Peyer's patch (tissue), 4 donors: ENCODE results near the gene UBXN7. TPM values are rescaled to one million over a fixed set of nuclear protein-coding genes. Genes with fewer than 3 reads are reported as not detected.
"Not testable (repeated sequence)": the region's sequence is repeated elsewhere in the genome, so short reads cannot be mapped to it uniquely, and the experiment has no call there.

Experiments
- DNase-seq, 3 donors: peaks; one replicate each; pipeline ENCODE4 v3.0.0-alpha.2; 2017 to 2019
- H3K27ac ChIP-seq, 4 donors: fragments of 200-600 bp; sonication (generic); one replicate each; pipeline ENCODE4 v1.5.1; 2016 to 2019
- H3K27me3 ChIP-seq, 2 donors: fragments of 200-600 bp; sonication (generic); one replicate each; pipeline ENCODE4 v1.5.1; 2019
- H3K36me3 ChIP-seq, 3 donors: fragments of 200-600 bp; sonication (generic); one replicate each; pipeline ENCODE4 v1.5.1; 2016 to 2019
- H3K4me1 ChIP-seq, 4 donors: fragments of 200-600 bp; sonication (generic); one replicate each; pipeline ENCODE4 v1.5.1; 2016 to 2019
- H3K4me3 ChIP-seq, 4 donors: fragments of 200-600 bp; sonication (generic); 1 replicate in 3 of 4; 2 replicates in 1 of 4; pipeline ENCODE4 v1.5.1; 2016 to 2019; ENCODE audit warnings: mild to moderate bottlenecking in 1 of 4
- H3K9me3 ChIP-seq, 4 donors: fragments of 200-600 bp; sonication (generic); one replicate each; pipeline ENCODE4 v1.5.1; 2016 to 2019; ENCODE audit warnings: mild to moderate bottlenecking in 1 of 4
- POLR2A ChIP-seq, 2 donors: fragments of 450-650 bp; IDR thresholded peaks; one replicate each; pipeline ENCODE4 v1.5.1; 2017; ENCODE audit warnings: antibody characterized with exemption in 2 of 2, mild to moderate bottlenecking in 2 of 2, moderate library complexity in 2 of 2
- total RNA-seq, 4 donors: library from RNA; depleted of rRNA; stranded (reverse); fragments of >200 nt; gene quantifications; one replicate each; pipeline ENCODE4 v1.1.0, GENCODE V29; 2016
- TF ChIP-seq, protein P1 (sequence below), 6 experiments: fragments of 450-650 bp in 4 of 6; fragments of 200-600 bp in 2 of 6; sonication (generic) in 1 of 6; IDR thresholded peaks; one replicate each; pipeline ENCODE4 v1.5.1; 2017 to 2019; ENCODE audit warnings: antibody characterized with exemption in 6 of 6, mild to moderate bottlenecking in 3 of 6, moderate library complexity in 1 of 6

Gene UBXN7
- total RNA-seq, 4 donors from 2014 or later = 12.3 to 64.4 (median 22.7) TPM

DNA sequence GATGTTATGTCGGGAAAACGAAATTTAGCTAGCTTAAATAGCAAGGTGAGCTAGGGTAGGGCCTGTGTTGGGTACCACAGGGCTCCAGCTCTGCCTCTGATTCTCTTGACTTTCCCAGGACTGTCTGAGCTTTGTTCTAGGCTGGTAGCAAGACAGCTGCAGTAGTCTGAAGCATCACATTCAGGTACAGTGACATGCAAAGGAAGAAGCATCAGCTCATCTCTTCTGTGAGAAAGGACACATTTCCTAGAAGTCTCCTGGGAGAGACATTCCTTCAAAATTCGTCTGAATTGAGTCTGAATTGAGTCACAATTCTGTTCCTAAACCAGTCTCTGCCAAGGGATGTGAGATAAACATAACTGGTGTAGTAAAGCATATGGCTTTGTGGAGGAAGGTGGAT, 8.5 kb upstream of the UBXN7 start:
- no peak for DNase-seq
- H3K27ac ChIP-seq = no peak overlapping the region
- no peak for TF ChIP-seq POLR2A (IDR thresholded peaks at IDR 0.05)
- TF ChIP-seq, protein P1, sequence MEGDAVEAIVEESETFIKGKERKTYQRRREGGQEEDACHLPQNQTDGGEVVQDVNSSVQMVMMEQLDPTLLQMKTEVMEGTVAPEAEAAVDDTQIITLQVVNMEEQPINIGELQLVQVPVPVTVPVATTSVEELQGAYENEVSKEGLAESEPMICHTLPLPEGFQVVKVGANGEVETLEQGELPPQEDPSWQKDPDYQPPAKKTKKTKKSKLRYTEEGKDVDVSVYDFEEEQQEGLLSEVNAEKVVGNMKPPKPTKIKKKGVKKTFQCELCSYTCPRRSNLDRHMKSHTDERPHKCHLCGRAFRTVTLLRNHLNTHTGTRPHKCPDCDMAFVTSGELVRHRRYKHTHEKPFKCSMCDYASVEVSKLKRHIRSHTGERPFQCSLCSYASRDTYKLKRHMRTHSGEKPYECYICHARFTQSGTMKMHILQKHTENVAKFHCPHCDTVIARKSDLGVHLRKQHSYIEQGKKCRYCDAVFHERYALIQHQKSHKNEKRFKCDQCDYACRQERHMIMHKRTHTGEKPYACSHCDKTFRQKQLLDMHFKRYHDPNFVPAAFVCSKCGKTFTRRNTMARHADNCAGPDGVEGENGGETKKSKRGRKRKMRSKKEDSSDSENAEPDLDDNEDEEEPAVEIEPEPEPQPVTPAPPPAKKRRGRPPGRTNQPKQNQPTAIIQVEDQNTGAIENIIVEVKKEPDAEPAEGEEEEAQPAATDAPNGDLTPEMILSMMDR (IDR thresholded peaks at IDR 0.05) = no peak

DNA sequence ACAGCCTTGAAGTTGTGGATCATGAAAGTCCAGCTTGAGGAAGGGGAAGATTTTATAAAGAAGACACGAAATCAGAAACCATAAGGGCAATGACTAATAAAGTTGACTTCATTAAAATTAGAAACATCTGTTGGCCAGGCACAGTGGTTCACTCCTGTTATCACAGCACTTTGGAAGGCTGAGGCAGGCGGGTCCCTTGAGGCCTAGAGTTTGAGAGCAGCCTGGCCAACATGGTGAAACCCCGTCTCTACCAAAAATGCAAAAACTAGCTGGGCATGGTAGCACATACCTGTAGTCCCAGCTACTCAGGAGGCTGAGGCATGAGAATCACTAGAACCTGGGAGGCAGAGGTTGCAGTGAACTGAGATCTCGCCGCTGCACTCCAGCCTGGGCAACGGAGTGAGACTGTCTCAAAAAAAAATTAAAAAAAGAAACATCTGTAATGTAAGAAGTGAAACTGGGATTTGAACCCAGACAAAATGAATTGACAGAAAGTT, 7.9 kb upstream of the UBXN7 start:
- TF ChIP-seq POLR2A (IDR thresholded peaks at IDR 0.05) = no peak
- TF ChIP-seq, protein P1 (IDR thresholded peaks at IDR 0.05) = no peak
- Histone ChIP-seq H3K27me3 (no peaks in the 10 kb centered on the region), H3K4me3 (no peak overlapping the region), H3K27ac (no peak overlapping the region), H3K36me3 (no peaks in the 10 kb centered on the region), H3K4me1 (no peaks in the 10 kb centered on the region), H3K9me3 (no peaks in the 10 kb centered on the region)
- DNase-seq = no peak

More for the DNA sequence above, 8.5 kb upstream of the UBXN7 start:
- Histone ChIP-seq H3K4me3 (no peak overlapping the region), H3K36me3 (no peaks in the 10 kb centered on the region), H3K4me1 (no peaks in the 10 kb centered on the region), H3K27me3 (no peaks in the 10 kb centered on the region), H3K9me3 (no peaks in the 10 kb centered on the region)

DNA sequence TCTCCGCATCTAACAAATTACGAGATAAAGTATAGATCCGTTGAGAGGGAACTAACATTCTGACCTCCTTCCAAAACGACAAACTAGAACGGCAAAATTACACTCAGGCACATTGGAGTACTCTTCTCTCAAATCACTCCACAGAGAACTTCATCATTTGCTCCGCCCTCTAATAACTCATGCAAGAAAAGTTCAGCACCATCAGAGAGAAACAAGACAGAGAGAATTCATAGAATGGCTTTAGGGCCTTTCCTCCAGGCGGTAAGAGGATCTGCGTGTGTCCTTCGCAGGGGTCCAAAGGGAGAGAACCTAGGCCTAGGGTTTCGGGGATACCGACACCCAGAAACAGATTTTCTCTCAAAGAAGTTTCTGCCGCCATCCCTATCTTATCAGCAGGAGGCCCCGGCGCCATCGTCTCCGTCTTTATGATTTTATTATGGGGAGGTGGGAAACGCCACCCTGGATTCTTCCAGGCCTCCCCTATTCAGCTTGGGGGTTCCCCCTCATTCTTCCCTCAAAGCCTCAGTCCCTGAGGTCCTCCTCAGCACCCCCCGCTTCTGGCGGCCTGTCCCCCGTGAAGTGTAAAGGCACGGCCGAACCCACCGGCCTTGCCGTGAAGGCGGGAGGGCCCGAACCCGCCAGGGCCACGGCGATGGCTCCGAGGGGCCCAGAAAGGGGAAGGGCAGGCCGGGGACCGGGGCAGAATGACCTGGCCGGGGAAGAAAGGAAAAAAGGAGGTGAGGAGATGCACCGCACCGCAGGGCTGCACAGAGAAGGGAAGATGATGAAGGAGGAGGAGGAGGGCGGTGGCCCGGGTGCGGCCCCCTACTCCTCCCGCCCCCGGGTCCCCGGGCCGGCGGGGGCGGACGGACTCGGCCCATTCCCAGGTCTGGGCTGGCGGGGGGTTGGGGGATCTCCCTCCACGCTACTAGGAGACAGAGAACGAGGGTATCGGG, 768 bp downstream of the UBXN7 start:
- peak; percentile 26 to 60 (median 51) for DNase-seq

DNA sequence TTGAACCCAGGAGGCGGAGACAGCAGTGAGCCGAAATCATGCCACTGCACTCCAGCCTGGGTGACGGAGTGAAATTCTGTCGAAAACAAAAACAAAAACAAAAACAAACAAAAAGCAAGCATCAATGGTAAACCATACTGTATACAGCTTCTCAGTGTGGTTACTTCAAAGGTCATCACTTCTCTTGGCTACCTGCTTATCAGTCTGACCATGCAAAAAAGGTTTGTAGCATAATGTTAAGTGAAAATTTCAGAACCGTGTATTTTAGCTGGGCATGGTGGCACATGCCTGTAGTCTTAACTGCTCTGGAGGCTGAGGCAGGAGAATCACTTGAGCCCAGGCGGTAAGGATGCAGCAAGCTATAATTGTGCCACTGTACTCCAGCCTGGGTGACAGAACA, 4.2 kb downstream of the UBXN7 start:
- no peak for DNase-seq
- TF ChIP-seq POLR2A (IDR thresholded peaks at IDR 0.05) = no peak
- TF ChIP-seq, protein P1 (IDR thresholded peaks at IDR 0.05) = no peak

More for the DNA sequence above, 768 bp downstream of the UBXN7 start:
- Histone ChIP-seq H3K9me3 (no peaks in the 10 kb centered on the region), H3K27ac (peak overlapping the region; percentile 84 to 93 (median 86)), H3K4me1 (peaks cover 0 to 12% (median 2%) of the 10 kb centered on the region in 4 donors), H3K36me3 (peaks cover 0 to 6% (median 0%) of the 10 kb centered on the region in 3 donors), H3K27me3 (no peaks in the 10 kb centered on the region), H3K4me3 (peak overlapping the region; percentile 78 to 93 (median 82))
- TF ChIP-seq, protein P1 (IDR thresholded peaks at IDR 0.05) = no peak
- no peak for TF ChIP-seq POLR2A (IDR thresholded peaks at IDR 0.05)

DNA sequence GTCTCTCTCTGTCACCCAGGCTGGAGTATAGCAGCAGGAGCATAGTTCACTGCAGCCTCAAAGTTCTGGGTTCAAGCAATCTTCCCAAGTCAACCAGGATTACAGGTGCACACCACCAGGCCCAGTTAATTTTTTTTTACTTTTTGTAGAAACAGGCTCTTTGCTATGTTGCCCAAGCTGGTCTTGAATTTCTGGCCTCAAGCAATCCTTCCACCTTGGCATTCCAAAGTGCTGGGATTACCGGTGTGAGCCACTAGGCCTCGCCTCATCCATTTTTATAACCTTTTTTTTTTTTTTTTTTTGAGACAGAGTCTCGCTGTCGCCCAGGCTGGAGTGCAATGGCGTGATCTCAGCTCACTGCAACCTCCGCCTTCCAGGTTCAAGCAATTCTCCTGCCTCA, 7.8 kb downstream of the UBXN7 start:
- H3K4me1 ChIP-seq, H3K27me3 ChIP-seq, H3K27ac ChIP-seq, H3K9me3 ChIP-seq, H3K4me3 ChIP-seq, DNase-seq, H3K36me3 ChIP-seq: not testable (repeated sequence)

More for the DNA sequence above, 4.2 kb downstream of the UBXN7 start:
- no peaks in the 10 kb centered on the region for H3K27me3 ChIP-seq
- H3K4me1 ChIP-seq = peaks cover 0 to 16% (median 2%) of the 10 kb centered on the region in 4 donors
- H3K4me3 ChIP-seq = no peak overlapping the region
- no peak overlapping the region for H3K27ac ChIP-seq
- no peaks in the 10 kb centered on the region for H3K9me3 ChIP-seq
- peaks cover 0 to 6% (median 0%) of the 10 kb centered on the region in 3 donors for H3K36me3 ChIP-seq
